K562 (cell line): ENCODE measurements around the gene MAPK1IP1L.

Source experiments
- EP300 ChIP-seq: IDR thresholded peaks from 2 replicates; pipeline ENCODE4 v1.6.1; 2012; ENCODE audit warnings: low read length, improper control_type of control experiment
- GABPA ChIP-seq: fragments of 200-800 bp; sonication (Bioruptor generic); conservative IDR thresholded peaks from 2 replicates; pipeline ENCODE4 v1.6.1; 2016; ENCODE audit warnings: low read depth, missing genetic modification characterization, missing compliant biosample characterization
- JUNB ChIP-seq: fragments of 450-650 bp; formaldehyde crosslinking; conservative IDR thresholded peaks from 2 replicates; pipeline ENCODE4 v1.4.0; 2020; ENCODE audit warnings: mild to moderate bottlenecking
- OTX1 ChIP-seq: fragments of 450-650 bp; formaldehyde crosslinking; IDR thresholded peaks from 2 replicates; pipeline ENCODE4 v1.4.0; 2022; ENCODE audit warnings: mild to moderate bottlenecking
- TCF7 ChIP-seq: sonication (generic); IDR thresholded peaks from 2 replicates; pipeline ENCODE4 v1.6.1; 2016; ENCODE audit warnings: antibody characterized with exemption, borderline replicate concordance
- ZNF79 ChIP-seq: fragments of 250-450 bp; sonication (Bioruptor Pico); IDR thresholded peaks from 2 replicates; pipeline ENCODE4 v1.4.0; 2020; ENCODE audit warnings: low read depth, mild to moderate bottlenecking, moderate library complexity
- TF ChIP-seq, protein P1 (sequence below): sonication (generic); formaldehyde crosslinking; IDR thresholded peaks from 2 replicates; pipeline ENCODE4 v1.8.0; 2022; ENCODE audit warnings: mild to moderate bottlenecking, missing genetic modification reagents

DNA sequence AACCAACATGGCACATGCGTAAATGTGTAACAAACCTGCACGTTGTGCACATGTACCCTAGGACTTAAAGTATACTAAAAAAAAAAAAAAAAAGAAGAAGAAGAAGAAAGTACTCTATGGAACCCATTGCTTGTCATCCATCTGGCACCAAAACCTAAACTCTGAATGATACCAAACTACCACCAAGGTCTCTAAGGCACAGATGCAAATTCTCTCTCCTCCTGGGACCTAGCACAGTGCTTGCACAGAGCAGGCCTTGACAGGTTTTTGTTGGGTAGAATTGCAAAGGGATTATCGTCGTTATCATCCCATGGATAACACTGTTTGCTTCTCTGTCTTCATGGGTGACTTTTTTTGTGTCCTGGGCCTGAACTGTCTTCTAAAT is 64.4 kb downstream of the MAPK1IP1L start:
- TF ChIP-seq ZNF79 (CRISPR knock-in tag): no peak
- TF ChIP-seq EP300: no peak
- TF ChIP-seq, protein P1, sequence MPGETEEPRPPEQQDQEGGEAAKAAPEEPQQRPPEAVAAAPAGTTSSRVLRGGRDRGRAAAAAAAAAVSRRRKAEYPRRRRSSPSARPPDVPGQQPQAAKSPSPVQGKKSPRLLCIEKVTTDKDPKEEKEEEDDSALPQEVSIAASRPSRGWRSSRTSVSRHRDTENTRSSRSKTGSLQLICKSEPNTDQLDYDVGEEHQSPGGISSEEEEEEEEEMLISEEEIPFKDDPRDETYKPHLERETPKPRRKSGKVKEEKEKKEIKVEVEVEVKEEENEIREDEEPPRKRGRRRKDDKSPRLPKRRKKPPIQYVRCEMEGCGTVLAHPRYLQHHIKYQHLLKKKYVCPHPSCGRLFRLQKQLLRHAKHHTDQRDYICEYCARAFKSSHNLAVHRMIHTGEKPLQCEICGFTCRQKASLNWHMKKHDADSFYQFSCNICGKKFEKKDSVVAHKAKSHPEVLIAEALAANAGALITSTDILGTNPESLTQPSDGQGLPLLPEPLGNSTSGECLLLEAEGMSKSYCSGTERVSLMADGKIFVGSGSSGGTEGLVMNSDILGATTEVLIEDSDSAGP (CRISPR knock-in tag): no peak
- no peak for TF ChIP-seq GABPA
- TF ChIP-seq TCF7: no peak
- no peak for TF ChIP-seq OTX1 (CRISPR knock-in tag)
- no peak for TF ChIP-seq JUNB
